Endothelial cell of umbilical vein (primary cell): Measurements from ENCODE around the gene LRCH2. TPM values are rescaled to one million over a fixed set of nuclear protein-coding genes. Genes with fewer than 3 reads are reported as not detected.

Experiments
- BruUV-seq: library from RNA; stranded (reverse); fragments of 400-500 nt; replicated peaks from 2 replicates; lab custom pipeline; 2021; lab: Mats Ljungman, UMichigan
- CTCF ChIA-PET: fragments of 300-600, 350-600 bp; sonication (Branson Sonifier 250); formaldehyde crosslinking; loops from one replicate; lab custom pipeline; 2021; ENCODE audit warnings: antibody characterized with exemption, inconsistent platforms; lab: Charles Lee
- POLR2A ChIA-PET: fragments of 300-600, 350-600 bp; sonication (Branson Sonifier 250); formaldehyde crosslinking; loops from one replicate; lab custom pipeline; 2021; ENCODE audit warnings: antibody characterized with exemption, inconsistent platforms; lab: Charles Lee
- DNase-seq: peaks from one replicate; pipeline ENCODE4 v3.0.0-alpha.2; 2011; ENCODE audit warnings: low read depth, low spot score
- FAIRE-seq: peaks from 2 replicates; lab custom pipeline; 2011; peaks lifted over from hg19 to GRCh38; lab: Jason Lieb, UNC
- H2AFZ ChIP-seq: 2 replicates; pipeline ENCODE4 v1.6.0; 2012; ENCODE audit warnings: low read depth, low read length, control low read depth, inconsistent platforms
- H3K27ac ChIP-seq: 2 replicates; pipeline ENCODE4 v1.5.1; 2011; ENCODE audit warnings: low read depth, mild to moderate bottlenecking, control low read depth, low read length, moderate library complexity; ENCODE audit not compliant: insufficient read depth
- H3K27me3 ChIP-seq, 2 experiments: 2 replicates each; pipeline versions ENCODE4 v1.6.0 to v1.6.1; 2011; ENCODE audit warnings: low read length in 2 of 2, mixed read lengths in 1 of 2; ENCODE audit not compliant: control insufficient read depth in 2 of 2, insufficient read depth in 2 of 2
- H3K36me3 ChIP-seq, 2 experiments: 2 replicates in 1 of 2; 3 replicates in 1 of 2; pipeline ENCODE4 v1.5.1; 2011; ENCODE audit warnings: low read length in 2 of 2, mild to moderate bottlenecking in 1 of 2, moderate library complexity in 1 of 2; ENCODE audit not compliant: control insufficient read depth in 2 of 2, insufficient read depth in 2 of 2; ENCODE audit errors: extremely low read depth in 1 of 2
- H3K4me1 ChIP-seq: 3 replicates; pipeline ENCODE4 v1.5.1; 2011; ENCODE audit warnings: mild to moderate bottlenecking, low read length; ENCODE audit not compliant: control insufficient read depth, insufficient read depth; ENCODE audit errors: extremely low read depth
- H3K4me2 ChIP-seq: 2 replicates; pipeline ENCODE4 v1.6.1; 2011; ENCODE audit warnings: low read length, control low read depth, mixed read lengths; ENCODE audit not compliant: insufficient read depth
- H3K4me3 ChIP-seq, 3 experiments: fragments of 200-600 bp in 1 of 3; sonication (generic), shearing (Covaris generic) in 1 of 3; replicated peaks in 1 of 3; 2 replicates each; pipeline ENCODE4 v1.5.1; 2011 to 2016; ENCODE audit warnings: control low read depth in 3 of 3, low read length in 3 of 3, mild to moderate bottlenecking in 2 of 3, inconsistent platforms in 1 of 3, low read depth in 1 of 3, moderate library complexity in 1 of 3; ENCODE audit not compliant: insufficient read depth in 1 of 3
- H3K79me2 ChIP-seq: 2 replicates; pipeline ENCODE4 v1.6.0; 2012; ENCODE audit warnings: low read length, inconsistent platforms; ENCODE audit not compliant: control insufficient read depth, insufficient read depth
- H3K9ac ChIP-seq: replicated peaks from 2 replicates; pipeline ENCODE3; 2011; ENCODE audit warnings: low read length, control low read depth; ENCODE audit not compliant: insufficient read depth; ENCODE audit errors: extremely low read depth
- H3K9me1 ChIP-seq: replicated peaks from 3 replicates; pipeline ENCODE4 v1.6.0; 2011; ENCODE audit warnings: mild to moderate bottlenecking, low read length; ENCODE audit not compliant: control insufficient read depth, insufficient read depth; ENCODE audit errors: extremely low read depth
- H3K9me3 ChIP-seq: replicated peaks from 2 replicates; pipeline ENCODE4 v1.5.1; 2012; ENCODE audit warnings: low read length, inconsistent platforms; ENCODE audit not compliant: control insufficient read depth, insufficient read depth
- H4K20me1 ChIP-seq: replicated peaks from 2 replicates; pipeline ENCODE3; 2011; ENCODE audit warnings: mild to moderate bottlenecking, low read length; ENCODE audit not compliant: control insufficient read depth, insufficient read depth; ENCODE audit errors: extremely low read depth
- EZH2 ChIP-seq: IDR thresholded peaks from 2 replicates; pipeline ENCODE4 v1.6.1; 2012; ENCODE audit warnings: borderline replicate concordance, low read depth, mild to moderate bottlenecking, moderate library complexity, low read length, inconsistent platforms; ENCODE audit not compliant: severe bottlenecking
- FOS ChIP-seq: IDR thresholded peaks from 2 replicates; pipeline ENCODE4 v1.6.1; 2011; ENCODE audit warnings: mild to moderate bottlenecking, low read length, moderate library complexity, borderline replicate concordance; ENCODE audit not compliant: insufficient read depth
- GATA2 ChIP-seq: IDR thresholded peaks from 2 replicates; pipeline ENCODE4 v1.7.0; 2011; ENCODE audit warnings: low read depth, mild to moderate bottlenecking, moderate library complexity, mixed read lengths, low read length; ENCODE audit not compliant: insufficient read length, insufficient read depth
- JUN ChIP-seq: IDR thresholded peaks from 2 replicates; pipeline ENCODE4 v1.6.1; 2011; ENCODE audit warnings: borderline replicate concordance, low read depth; ENCODE audit not compliant: insufficient read length, insufficient read depth
- MYC ChIP-seq: IDR thresholded peaks from one replicate; pipeline ENCODE4 v1.6.1; 2011; ENCODE audit warnings: mild to moderate bottlenecking, low read depth, low read length
- POLR2A ChIP-seq: IDR thresholded peaks from 2 replicates; pipeline ENCODE4 v1.6.1; 2012; ENCODE audit warnings: low read depth, mild to moderate bottlenecking, control low read depth, low read length
- POLR2AphosphoS5 ChIP-seq: IDR thresholded peaks from 2 replicates; pipeline ENCODE4 v1.6.1; 2012; ENCODE audit warnings: low read depth, mild to moderate bottlenecking, control low read depth, low read length, moderate library complexity; ENCODE audit not compliant: insufficient read depth
- dilution Hi-C: fragments of 300-500 bp; cut with MboI; formaldehyde crosslinking; loops from one replicate; pipeline ENCODE4 v1.15.0; 2019; ENCODE audit warnings: low sequenced_read_pairs; ENCODE audit not compliant: extremely low pct_ligation_motif_present
- intact Hi-C: fragments of 100-400 bp; cut with micrococcal nuclease; formaldehyde crosslinking; loops from one replicate; pipeline ENCODE4 v1.10.0; 2022
- polyA plus RNA-seq, 4 experiments: library from polyadenylated mRNA; depleted of rRNA in 3 of 4; stranded (reverse) in 3 of 4; unstranded in 1 of 4; fragments of >200 nt; gene quantifications; 2 replicates each; pipeline versions ENCODE4 v1.2.1 to v1.2.3, GENCODE V29; 2011 to 2012; ENCODE audit warnings: missing spikeins in 1 of 4
- total RNA-seq: library from RNA; stranded (reverse); gene quantifications from 2 replicates; pipeline ENCODE4 v1.2.3, GENCODE V29; 2021
- TF ChIP-seq, protein P1 (sequence below): IDR thresholded peaks from 2 replicates; pipeline ENCODE4 v1.6.1; 2011; ENCODE audit not compliant: insufficient read depth, insufficient read length
- TF ChIP-seq, protein P2 (sequence below), 2 donors: IDR thresholded peaks; 1 replicate in 1 of 2; 2 replicates in 1 of 2; pipeline ENCODE4 v1.5.1; 2011; ENCODE audit warnings: low read length in 2 of 2, mild to moderate bottlenecking in 2 of 2, moderate library complexity in 2 of 2, control low read depth in 1 of 2, inconsistent platforms in 1 of 2, low read depth in 1 of 2; ENCODE audit not compliant: insufficient read depth in 1 of 2; ENCODE audit errors: extremely low read depth in 1 of 2

LRCH2 gene
- total and polyA plus RNA-seq, 2 donors (not counting 3 experiments of a cell fraction or from before 2014, with no cell fraction given), result 1.1 to 4.6 TPM

DNA sequence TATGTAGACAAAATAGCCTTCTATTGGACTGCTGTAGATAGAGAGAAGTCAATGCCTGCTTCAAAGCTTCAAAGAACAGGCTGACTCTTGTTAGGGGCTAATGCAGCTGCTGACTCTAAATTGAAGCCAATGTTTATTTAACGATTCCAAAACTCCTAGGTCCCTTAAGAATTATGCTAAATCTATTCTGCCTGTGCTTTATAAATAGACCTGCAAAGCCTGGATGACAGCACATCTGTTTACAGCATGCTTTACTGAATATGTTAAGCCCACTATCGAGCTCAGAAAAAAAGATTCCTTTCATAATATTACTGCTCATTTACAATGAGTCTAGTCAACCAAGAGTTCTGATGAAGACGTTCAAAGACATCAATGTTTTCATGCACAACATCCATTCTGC lies 99.5 kb downstream of the LRCH2 start:
- dilution Hi-C loops, result no loop called here
- H3K79me2 ChIP-seq, result no peaks in the 10 kb centered on the region
- POLR2A ChIA-PET, result no interaction called here

More for the DNA sequence above, 99.5 kb downstream of the LRCH2 start:
- Histone ChIP-seq H3K36me3 (no peaks in the 10 kb centered on the region), H3K27ac (no peak overlapping the region), H3K9me3 (no peaks in the 10 kb centered on the region), H4K20me1 (no peaks in the 10 kb centered on the region), H3K4me2 (no peak overlapping the region), H3K9ac (no peak overlapping the region), H2AFZ (no peak overlapping the region), H3K4me1 (no peaks in the 10 kb centered on the region), H3K4me3 (no peak overlapping the region), H3K9me1 (no peaks in the 10 kb centered on the region), H3K27me3 (no peaks in the 10 kb centered on the region)
- no peak for DNase-seq
- no TSS peak for BruUV-seq
- TF ChIP-seq EZH2 (no peak), GATA2 (no peak), FOS (no peak), MYC (no peak), JUN (no peak), POLR2AphosphoS5 (no peak), POLR2A (no peak)
- TF ChIP-seq, protein P1, sequence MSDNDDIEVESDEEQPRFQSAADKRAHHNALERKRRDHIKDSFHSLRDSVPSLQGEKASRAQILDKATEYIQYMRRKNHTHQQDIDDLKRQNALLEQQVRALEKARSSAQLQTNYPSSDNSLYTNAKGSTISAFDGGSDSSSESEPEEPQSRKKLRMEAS, result no peak
- TF ChIP-seq, protein P2, sequence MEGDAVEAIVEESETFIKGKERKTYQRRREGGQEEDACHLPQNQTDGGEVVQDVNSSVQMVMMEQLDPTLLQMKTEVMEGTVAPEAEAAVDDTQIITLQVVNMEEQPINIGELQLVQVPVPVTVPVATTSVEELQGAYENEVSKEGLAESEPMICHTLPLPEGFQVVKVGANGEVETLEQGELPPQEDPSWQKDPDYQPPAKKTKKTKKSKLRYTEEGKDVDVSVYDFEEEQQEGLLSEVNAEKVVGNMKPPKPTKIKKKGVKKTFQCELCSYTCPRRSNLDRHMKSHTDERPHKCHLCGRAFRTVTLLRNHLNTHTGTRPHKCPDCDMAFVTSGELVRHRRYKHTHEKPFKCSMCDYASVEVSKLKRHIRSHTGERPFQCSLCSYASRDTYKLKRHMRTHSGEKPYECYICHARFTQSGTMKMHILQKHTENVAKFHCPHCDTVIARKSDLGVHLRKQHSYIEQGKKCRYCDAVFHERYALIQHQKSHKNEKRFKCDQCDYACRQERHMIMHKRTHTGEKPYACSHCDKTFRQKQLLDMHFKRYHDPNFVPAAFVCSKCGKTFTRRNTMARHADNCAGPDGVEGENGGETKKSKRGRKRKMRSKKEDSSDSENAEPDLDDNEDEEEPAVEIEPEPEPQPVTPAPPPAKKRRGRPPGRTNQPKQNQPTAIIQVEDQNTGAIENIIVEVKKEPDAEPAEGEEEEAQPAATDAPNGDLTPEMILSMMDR (IDR thresholded peaks at IDR 0.05; ENCODE audit: extremely low read depth in 1 of 2, insufficient read depth in 1 of 2, low read depth in 1 of 2, low read length in 2 of 2), result no peak
- CTCF ChIA-PET, result interaction anchor here (0.9 to 1.3 kb wide), 2 partner anchors 13 to 175 kb away, joined by 3 read pairs; no protein-coding TSS in a partner anchor
- no peak for FAIRE-seq
- intact Hi-C loops, result no loop called here
